Body of pancreas (tissue), 4 donors: ENCODE measurements around the gene RNF213. TPM values are rescaled to one million over a fixed set of nuclear protein-coding genes. Genes with fewer than 3 reads are reported as not detected.

ENCODE experiments used
- ATAC-seq: fragments of 150-250 bp; one replicate; pipeline ENCODE4 v1.9.1; 2016
- DNase-seq, 4 donors: peaks; one replicate each; pipeline ENCODE4 v3.0.0-alpha.2; 2019
- H3K27ac ChIP-seq, 4 donors: fragments of 200-600 bp; sonication (generic); 1 replicate in 3 of 4; 2 replicates in 1 of 4; pipeline versions ENCODE4 v1.5.1 to v1.6.1; 2016 to 2019; ENCODE audit warnings: mild to moderate bottlenecking in 1 of 4, mixed read lengths in 1 of 4, moderate library complexity in 1 of 4
- H3K27me3 ChIP-seq, 2 donors: fragments of 200-600 bp; sonication (generic); one replicate each; pipeline ENCODE4 v1.6.0; 2016; ENCODE audit warnings: mild to moderate bottlenecking in 1 of 2
- H3K36me3 ChIP-seq, 2 donors: fragments of 200-600 bp; sonication (generic); replicated peaks in 1 of 2; 2 replicates each; pipeline ENCODE4 v1.5.1; 2016; ENCODE audit warnings: low read depth in 2 of 2; ENCODE audit not compliant: insufficient read depth in 1 of 2
- H3K4me1 ChIP-seq: fragments of 200-600 bp; sonication (generic); one replicate; pipeline ENCODE4 v1.6.0; 2016
- H3K4me3 ChIP-seq, 2 donors: fragments of 200-600 bp; sonication (generic); 1 replicate in 1 of 2; 2 replicates in 1 of 2; pipeline ENCODE4 v1.5.1; 2016 to 2019
- H3K9me3 ChIP-seq, 3 donors: fragments of 200-600 bp; sonication (generic); 1 replicate in 2 of 3; 2 replicates in 1 of 3; pipeline ENCODE4 v1.5.1; 2016
- CTCF ChIP-seq, 7 experiments: fragments of 450-650 bp in 4 of 7; fragments of 200-600 bp in 3 of 7; sonication (generic) in 3 of 7; IDR thresholded peaks; one replicate each; pipeline ENCODE4 v1.5.1; 2016 to 2019; ENCODE audit warnings: antibody characterized with exemption in 7 of 7
- POLR2A ChIP-seq, 3 donors: fragments of 450-650 bp; IDR thresholded peaks; one replicate each; pipeline ENCODE4 v1.6.1; 2016; ENCODE audit warnings: antibody characterized with exemption in 3 of 3, mild to moderate bottlenecking in 2 of 3
- WGBS, 2 donors: methylation state at CpG; one replicate each; pipeline ENCODE4 v1.1.5; 2017; 5-methylcytosine and 5-hydroxymethylcytosine counted together
- intact Hi-C: fragments of 100-400 bp; cut with DNase I; formaldehyde crosslinking; loops from one replicate; pipeline ENCODE4 v1.15.1; 2023
- total RNA-seq, 2 donors: library from RNA; depleted of rRNA; stranded (reverse); fragments of >200 nt; gene quantifications; one replicate each; pipeline ENCODE4 v1.1.0, GENCODE V29; 2016

RNF213 gene
- total RNA-seq, 2 donors from 2014 or later = 60.7 to 69.5 TPM

- no peaks in the 10 kb centered on the region for H3K27me3 ChIP-seq
- H3K4me3 ChIP-seq = no peak overlapping the region
- WGBS, 2 donors = 90 to 97% methylated on average over 7 to 30 of the region's 33 CpGs
- no peaks in the 10 kb centered on the region for H3K9me3 ChIP-seq
- no peaks in the 10 kb centered on the region for H3K36me3 ChIP-seq
- H3K27ac ChIP-seq = no peak overlapping the region
- no peak for DNase-seq
- peaks cover 15% of the 10 kb centered on the region for H3K4me1 ChIP-seq
- no peak for TF ChIP-seq CTCF (IDR thresholded peaks at IDR 0.05)
- TF ChIP-seq POLR2A (IDR thresholded peaks at IDR 0.05) = no peak
- no peak for ATAC-seq
- intact Hi-C loops = loop anchor here (5.0 to 10.0 kb wide), 2 partner anchors 143 to 675 kb away; no protein-coding TSS in a partner anchor
Measured at GRCh38 chr17:80429356-80430275, 169.0 kb downstream of the RNF213 start.

- no peak overlapping the region for H3K27ac ChIP-seq
- 83 to 84% methylated on average over 11 to 14 of the region's 15 CpGs for WGBS, 2 donors
- H3K9me3 ChIP-seq = no peaks in the 10 kb centered on the region
- H3K4me3 ChIP-seq = no peak overlapping the region
- ATAC-seq (no peak), DNase-seq (no peak)
- no peak for TF ChIP-seq CTCF (IDR thresholded peaks at IDR 0.05)
- TF ChIP-seq POLR2A (IDR thresholded peaks at IDR 0.05) = no peak
- peaks cover 15% of the 10 kb centered on the region for H3K4me1 ChIP-seq
- no peaks in the 10 kb centered on the region for H3K36me3 ChIP-seq
- no peaks in the 10 kb centered on the region for H3K27me3 ChIP-seq
- intact Hi-C loops = no loop called here
Measured at GRCh38 chr17:80430446-80431245, 170.0 kb downstream of the RNF213 start.

- Histone ChIP-seq H3K4me1 (peaks cover 15% of the 10 kb centered on the region), H3K9me3 (no peaks in the 10 kb centered on the region), H3K27ac (no peak overlapping the region), H3K27me3 (no peaks in the 10 kb centered on the region), H3K36me3 (no peaks in the 10 kb centered on the region), H3K4me3 (no peak overlapping the region)
- WGBS, 2 donors = 82 to 89% methylated on average over 19 to 28 of the region's 29 CpGs
- intact Hi-C loops = no loop called here
- TF ChIP-seq CTCF (IDR thresholded peaks at IDR 0.05) (no peak), POLR2A (IDR thresholded peaks at IDR 0.05) (no peak)
- DNase-seq (no peak), ATAC-seq (no peak)
Measured at GRCh38 chr17:80431246-80432195, 170.9 kb downstream of the RNF213 start.

GRCh38 chr17:80432350-80432955 is 171.8 kb downstream of the RNF213 start:
- WGBS, 2 donors = 68 to 90% methylated on average over 2 to 11 of the region's 15 CpGs
- Histone ChIP-seq H3K36me3 (no peaks in the 10 kb centered on the region), H3K27ac (no peak overlapping the region), H3K27me3 (no peaks in the 10 kb centered on the region), H3K9me3 (no peaks in the 10 kb centered on the region), H3K4me3 (no peak overlapping the region), H3K4me1 (peaks cover 7% of the 10 kb centered on the region)
- DNase-seq = peak in 1 of 4 donors; percentile 11
- TF ChIP-seq CTCF (IDR thresholded peaks at IDR 0.05) (no peak), POLR2A (IDR thresholded peaks at IDR 0.05) (no peak)
- ATAC-seq = no peak
- intact Hi-C loops = no loop called here
